ENCODE data around the gene CMSS1.
A peak's percentile ranks its signal among the peaks of the same experiment; 100 is the strongest.

CMSS1 gene

DNA sequence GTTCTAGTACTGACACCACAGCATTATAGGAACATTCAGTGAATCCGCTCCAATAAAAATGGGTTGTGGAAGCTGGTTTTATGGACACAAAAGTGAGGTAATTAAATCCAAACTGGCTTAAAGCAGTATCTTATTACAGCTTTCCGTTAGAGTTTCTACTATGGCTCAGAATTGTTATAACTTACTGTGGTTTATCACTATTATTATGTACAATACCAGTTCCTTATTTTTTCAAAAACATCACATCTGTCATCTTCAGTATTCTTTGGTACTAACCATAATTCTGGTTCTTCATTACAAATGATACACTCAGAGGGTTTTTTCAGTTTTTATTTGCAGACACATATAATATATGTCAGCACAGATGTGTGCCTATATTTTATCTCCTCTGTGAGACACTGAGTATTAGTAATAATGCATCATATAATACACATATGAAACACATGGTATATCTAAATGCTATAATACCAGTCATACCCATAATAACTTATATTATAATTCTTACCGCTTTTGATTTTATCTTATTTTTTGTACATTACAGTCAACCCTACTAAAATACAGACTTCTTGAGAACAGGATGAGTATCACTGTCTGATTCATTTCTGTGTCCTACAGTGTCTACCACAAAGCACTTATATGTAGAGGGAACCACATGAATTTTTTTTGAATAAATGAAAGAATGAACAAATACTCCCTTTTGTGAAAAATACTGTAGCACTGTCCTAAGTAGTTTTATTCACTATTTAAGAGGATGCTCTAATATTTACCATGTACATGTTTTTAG lies 39.0 kb downstream of the CMSS1 start:
- no peak for DNase-seq

DNA sequence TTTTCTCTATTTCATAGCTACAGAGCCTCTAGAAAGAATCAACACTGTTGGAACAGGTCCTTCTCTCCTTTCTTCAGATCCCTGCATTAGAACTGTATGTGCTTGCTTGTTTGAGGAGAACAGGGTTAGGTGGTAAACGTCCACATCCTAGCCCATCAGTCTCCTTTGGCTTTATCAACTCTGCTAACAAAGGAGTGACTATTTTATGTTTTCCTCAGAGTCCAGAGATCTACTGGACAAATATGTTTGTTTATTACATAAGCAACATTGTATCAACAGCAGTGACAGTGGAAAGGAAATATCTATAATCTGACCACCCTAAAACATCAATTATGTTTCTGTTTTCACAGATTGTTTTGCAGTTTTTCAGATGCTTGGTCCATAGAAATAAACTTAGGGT lies 39.6 kb downstream of the CMSS1 start:
- no peak for DNase-seq

DNA sequence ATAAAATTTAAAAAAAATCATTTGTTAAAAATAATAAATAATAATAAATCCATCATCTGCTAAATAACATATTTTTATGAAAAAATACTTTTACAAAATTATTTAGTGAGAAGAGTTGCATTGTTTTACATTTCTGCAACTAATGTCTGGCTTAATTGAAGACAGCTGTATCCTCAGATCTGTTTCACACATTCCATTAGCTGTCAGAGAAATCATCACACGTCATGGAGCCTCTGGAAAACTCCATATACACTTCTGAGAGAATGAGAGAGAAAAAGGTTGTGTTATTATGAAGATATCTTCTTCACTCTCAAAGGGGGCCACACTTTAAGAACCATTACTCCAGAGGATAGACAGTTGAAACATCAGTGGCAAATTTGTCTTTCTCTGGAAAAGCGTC lies 40.8 kb downstream of the CMSS1 start:
- no peak for DNase-seq

DNA sequence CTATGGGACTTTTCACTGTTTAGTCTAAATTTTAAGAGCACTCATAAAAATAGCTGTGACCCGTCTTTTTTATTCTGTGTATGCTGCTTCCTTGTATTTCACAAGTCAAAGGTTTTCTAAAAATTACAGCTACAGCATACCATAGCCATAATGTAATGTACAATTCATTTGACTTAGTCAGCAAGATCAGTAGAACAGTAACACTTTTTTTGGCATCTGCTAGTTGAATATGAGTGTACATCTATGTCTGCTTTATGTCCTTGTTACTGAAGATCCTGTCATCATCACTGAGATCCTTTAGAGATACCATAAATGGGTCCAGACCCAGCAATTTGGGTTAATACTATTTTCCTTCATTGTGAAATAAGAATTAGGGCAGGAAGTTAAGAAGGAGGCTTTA lies 42.2 kb downstream of the CMSS1 start:
- DNase-seq: no peak

DNA sequence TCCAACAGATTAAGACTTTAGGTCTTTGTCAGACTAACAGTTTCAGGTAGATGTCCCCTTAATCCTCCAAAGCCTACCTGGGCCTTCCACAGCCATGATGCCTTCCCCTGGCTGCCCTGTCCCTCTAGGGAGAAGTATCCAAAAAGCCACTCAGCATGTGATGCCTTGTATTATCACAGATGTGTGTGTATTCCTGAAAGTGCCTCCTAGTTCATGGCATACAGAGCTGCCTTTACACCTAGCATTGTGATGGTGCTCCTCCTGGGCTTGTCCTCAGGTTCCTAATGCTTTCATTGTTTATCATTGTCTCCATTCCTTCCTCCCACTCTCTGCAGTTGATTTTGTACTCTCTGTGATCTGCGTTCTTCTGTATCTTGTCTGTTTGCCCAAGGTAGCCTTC lies 43.6 kb downstream of the CMSS1 start:
- no peak for DNase-seq

DNA sequence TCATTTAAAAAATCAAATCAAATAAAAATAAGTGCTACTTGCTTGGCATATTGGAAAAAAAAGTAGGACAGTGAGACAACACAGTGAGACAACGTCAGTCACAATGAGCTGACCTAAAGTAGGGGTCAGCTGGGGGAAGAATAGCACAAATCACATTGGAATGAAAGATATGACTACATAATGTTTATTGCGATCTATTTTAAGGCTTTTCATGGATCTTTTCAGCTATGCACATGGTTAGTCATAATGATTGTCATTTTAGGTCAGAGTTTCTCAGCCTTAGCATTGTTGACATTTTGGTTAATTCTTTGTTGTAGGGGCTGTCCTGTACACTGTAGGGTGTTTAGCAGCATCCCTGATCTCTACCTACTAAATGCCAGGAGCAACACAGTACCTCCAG lies 44.5 kb downstream of the CMSS1 start:
- DNase-seq: no peak

DNA sequence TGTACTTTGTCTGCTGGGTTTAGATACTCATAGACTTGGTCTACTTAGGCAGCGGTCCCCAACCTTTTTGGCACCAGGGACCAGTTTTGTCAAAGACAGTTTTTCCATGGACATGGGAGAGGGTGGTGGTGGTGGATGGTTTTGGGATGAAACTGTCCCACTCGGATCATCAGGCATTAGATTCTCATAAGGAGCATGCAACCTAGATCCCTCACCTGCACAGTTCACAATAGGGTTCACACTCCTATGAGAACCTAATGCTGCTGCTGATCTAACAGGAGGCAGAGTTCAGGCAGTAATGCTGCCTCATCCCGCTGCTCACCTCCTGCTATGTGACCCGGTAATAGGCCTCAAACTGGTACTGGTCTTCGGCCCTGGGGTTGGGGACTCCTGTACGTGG lies 45.3 kb downstream of the CMSS1 start:
- no peak for DNase-seq

DNA sequence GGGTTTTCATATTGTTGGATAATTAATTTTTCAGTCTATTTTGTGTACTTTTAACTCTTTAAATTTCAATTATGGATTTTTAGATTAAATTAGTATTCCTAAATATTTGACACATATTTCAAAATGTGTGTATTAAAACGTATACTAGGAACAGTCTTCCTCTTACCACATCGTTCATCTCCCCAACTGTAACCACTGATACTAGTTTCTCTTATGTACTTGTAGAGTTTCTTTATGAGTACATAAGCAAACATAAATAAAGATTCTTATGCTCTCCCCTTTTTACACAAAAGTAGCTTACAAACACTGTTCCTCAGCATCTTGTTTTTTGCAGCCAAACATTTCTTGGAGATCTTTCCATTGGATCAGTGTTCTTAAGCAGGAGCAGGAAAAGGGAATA lies 45.9 kb downstream of the CMSS1 start:
- no peak for DNase-seq

DNA sequence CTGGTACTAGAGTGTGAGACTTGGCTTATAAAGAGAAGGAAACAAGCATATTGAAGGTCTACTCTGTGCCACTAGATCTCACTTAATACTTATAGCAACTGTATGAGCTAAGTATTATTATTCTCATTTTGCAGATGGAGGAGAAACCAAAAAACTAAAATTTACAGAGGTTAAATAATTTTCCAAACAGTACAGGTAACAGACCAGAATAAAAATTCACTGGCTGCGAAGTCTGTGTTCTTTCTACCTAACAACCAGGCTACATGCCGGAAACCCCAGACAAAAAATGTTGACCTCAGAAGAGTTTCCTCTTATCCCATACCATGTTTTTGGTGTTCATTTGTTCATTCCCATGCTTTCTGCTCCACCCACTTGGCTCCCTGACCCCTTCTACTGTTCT lies 46.6 kb downstream of the CMSS1 start:
- DNase-seq: no peak

DNA sequence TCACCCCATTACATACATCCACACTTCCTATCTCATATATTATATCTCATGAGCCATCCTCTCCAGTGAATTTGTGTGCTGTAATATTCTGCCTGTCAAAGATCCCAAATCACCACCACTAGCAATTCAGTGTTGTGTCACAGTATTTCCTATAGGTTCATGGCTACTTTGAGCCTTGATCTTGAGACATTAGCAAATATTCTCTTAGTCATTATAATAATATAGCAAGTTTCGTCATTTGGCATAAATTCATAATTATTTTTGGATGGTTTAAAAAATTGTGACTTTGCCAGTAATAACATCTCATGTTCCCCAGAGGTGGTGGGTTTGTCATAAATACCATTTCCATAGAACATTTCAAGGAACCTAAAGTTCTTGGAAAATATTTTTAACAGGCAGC lies 47.7 kb downstream of the CMSS1 start:
- no peak for DNase-seq

DNA sequence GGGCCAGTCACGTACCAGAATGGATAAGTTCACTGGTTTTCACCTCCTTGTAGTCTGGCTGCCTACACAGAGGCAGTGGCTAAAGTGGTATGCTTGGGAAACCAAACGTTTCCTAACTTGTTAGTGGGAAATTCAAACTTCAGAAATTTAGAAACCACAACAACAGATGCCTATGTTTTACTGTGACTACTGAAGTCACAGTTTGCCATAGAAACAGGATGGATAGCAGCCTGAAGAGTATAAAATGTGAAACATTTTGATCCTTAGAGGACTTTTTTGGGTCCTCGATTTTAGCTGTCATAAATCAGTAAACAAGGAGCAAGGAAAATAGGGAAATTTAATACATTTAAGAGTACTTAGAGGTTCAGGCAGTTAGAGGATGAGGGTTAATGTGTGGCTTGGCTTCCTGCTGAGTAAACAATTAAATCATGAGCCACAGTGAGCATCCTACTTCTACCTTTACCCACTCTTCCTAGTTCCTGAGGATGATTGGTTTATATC lies 48.6 kb downstream of the CMSS1 start:
- no peak for DNase-seq

DNA sequence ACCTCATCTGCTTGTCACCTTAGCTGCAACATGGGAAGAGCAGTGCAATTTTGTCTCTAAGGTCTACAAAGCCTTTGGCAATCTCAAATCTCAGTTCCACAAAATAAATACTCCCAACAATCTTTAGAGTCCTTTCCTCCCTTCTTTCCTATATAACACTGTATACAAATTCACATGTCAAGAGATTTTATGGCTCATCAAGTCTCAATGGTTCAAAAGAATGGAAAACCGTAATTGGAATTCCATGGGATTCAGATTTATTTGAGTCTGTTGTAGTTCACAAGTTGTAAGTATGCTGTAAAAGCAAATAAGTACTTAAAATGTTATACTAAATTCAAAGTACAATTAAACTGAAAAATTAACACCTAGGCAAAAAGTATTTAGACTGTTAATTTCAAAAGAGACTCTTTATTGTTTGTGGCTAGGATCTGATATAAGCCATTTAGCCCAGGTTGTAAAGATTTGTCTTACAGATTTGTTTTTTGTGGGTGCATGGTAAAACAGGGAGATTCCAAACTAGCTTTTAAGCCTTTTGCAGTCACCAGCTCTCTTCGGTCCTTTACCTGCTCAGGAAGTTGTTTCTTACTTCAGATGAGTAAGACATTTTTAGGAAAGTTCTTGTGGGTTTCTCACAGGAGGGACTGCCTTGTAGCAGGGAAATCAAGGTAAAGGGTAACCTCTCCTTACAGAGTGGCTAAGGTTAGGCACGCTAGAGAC lies 50.1 kb downstream of the CMSS1 start:
- DNase-seq: no peak

DNA sequence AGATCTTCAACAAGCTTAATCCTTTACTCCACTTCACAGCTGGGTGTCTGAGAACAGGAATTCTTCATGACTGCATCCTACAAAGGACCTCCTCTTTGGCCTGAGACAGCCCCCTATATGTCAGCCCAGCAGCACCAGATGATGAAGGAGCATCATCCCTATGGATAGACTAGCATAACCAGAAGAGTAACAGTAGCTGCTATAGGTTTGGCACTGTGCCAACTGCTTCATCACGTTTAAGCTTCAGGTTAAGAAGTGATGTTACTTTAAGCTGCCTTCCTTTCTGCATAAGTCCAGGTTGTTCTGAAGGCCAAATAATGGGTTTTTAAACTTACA lies 50.6 kb downstream of the CMSS1 start:
- no peak for DNase-seq

DNA sequence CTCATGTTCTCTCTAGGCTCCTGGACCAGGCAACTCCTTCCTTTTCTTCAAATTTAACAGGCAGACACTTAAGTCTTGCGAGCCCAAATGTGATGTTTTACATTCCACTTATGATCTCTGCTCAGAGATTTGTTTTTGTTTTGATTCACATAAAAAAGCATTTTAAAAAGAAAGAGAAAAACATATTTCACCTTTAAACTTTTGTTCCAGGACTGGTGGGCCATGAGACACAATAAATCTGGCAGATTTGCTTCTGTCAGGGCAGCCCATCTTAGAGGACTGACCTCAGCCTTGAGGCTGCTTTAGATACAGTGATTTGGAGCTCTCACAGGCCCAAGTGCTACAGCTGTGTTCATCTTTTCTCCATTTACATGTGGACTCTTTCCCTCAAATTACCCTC lies 52.0 kb downstream of the CMSS1 start:
- no peak for DNase-seq

DNA sequence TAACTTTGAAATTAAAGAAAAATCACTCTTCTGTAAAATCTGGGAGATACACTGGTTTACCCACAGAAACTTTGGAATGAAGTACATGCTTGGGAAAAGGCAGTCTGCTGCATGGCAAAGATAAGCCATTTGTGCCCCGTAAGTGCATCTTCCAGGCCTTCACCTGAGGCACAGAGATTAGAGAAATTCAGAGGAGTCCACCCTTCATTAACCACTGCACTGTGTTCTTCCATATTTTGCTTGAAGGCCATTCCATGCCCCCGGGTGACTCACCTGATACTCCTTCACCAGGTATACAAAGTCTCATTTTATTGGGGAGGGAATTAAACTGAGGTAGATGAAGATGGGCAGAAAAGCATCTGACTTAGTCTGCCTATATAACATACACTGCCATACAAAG lies 53.0 kb downstream of the CMSS1 start:
- DNase-seq: no peak

DNA sequence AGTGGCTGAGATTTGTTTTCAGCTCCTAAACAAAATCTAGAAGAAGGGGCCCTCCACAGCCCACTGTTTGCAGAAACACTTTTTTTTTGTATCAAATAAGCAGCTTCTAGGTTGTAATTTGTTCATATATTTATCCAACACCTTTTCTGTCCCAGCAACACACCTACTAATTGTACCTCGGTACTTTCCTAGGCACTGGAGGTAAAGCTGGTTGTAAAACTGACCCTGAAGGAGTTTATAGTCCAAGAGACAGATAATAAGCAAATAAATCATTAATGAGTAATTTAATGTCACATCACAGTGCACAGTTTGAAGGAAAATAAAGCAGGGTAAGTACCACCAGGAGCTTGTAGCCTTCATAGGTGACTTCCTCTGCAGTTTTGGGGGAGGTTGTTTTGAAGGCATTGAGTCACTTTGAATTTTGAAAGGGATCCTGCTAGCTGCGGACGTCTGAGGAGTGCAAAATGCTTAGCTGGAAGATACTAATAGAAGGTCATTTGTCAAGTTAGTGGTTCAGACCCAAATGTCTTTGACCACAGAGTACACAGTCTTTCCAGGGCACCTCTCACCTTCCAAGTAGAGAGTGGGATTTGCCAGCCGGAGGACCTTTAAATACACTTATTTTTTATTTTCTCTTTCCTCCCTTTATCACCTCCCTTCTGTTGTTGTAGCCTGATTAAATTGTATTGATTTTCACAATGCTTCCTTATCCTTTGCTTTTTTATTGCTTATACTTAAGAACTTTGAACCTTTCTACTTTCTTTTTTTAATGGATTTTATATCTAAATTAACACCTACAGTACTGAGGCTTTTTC lies 53.8 kb downstream of the CMSS1 start:
- DNase-seq: no peak

DNA sequence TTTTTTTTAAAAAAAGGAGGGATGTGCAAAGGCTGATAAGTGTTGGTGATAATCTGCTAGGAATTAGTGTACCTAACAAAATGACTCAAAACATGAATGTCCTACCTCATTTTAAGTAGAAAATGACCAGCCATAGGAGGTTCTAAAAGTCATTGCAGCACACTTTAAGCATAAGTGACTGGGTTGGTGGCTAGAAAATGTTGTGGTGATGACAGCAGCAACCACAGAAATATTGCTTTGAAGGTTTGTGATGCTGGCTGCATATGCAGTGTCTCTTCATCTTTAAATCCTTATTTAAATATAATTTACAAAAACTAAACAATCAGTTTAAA lies 55.2 kb downstream of the CMSS1 start:
- no peak for DNase-seq

DNA sequence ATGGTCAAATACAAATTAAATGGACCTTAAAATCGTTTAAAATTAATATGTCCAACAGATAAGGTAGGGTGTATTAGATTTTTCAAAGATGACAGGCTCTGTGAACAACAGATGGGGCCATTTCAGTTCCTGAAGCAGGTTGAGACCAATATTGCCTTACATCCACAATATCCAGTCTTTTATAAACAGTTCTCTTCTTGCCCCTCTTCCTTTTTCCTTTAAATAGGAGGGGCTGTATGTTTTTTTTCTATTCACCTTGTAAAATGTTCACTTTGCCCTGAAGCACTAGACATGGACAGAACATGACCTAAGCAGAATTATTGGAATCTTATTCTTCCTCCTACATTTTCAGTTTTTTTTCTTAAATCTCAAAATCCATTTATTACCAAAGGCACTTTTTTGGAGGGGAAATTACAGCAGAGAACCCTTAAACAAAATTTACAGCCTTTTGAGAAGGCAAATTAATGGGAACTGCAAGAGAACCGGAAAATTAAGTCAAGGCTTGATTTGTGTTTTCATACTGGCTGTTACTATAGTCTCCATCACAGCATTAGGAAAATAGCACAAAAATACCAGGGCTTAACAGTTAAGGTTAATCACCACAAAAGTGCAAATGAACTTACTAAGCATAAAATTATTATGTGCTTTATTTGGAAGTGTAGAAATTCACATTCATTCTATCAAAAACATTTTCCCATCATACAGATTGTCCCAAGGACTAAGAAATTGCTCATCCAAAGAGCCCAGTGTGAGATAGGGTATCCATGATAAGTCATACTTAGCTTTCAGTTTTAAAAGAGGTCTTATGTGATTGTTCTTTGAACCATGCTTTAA lies 55.8 kb downstream of the CMSS1 start:
- no peak for DNase-seq

DNA sequence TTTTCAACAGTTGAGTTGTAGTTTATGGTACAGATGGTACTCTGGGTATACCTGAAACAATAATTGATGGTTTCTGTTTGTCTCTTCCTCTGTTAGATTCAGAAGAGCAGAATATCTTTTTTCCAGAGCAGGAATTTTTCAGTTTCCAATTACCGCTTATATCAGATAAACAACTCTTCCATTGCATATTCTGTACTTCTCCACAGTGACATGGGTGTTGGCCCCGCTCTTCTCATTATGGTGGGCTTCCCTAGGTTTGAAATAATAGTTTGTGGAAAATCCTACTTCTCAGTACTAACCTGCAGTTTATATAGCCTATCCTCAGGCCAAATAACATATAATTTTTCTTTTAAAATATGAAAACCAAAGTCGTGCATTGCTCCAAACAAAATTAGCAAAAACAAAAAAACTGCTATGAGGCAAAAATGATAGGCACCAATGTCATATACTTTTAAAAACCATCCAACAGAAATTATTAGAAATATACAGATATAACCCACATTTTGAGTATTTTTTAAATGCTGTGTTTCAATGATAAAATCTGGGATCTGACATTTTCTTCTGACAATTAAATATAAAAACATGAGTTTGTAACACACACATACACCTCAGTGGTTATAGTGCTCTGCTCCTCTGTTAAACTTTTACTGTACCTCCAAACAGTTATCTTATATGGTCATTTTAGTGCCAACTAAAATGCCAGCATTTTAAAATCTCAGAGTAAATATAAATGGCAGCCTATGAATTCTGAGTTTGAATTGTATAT lies 56.8 kb downstream of the CMSS1 start:
- no peak for DNase-seq

DNA sequence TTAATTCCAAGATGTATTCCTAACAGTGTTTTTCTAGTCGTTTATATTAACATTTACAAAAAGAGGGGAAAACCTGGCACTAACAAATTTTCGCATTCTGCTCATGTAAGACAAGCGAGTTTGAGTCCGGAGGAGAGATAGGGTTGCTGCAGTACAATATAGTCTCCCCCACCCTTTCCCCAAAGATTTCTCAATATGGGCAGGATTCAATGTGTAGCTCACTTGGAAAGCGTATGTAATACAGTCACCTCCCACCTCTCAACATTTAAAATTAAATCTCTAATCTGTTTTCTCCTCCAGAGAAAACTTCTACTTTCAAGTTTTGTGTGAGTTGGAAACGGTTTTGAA lies 57.9 kb downstream of the CMSS1 start:
- no peak for DNase-seq

DNA sequence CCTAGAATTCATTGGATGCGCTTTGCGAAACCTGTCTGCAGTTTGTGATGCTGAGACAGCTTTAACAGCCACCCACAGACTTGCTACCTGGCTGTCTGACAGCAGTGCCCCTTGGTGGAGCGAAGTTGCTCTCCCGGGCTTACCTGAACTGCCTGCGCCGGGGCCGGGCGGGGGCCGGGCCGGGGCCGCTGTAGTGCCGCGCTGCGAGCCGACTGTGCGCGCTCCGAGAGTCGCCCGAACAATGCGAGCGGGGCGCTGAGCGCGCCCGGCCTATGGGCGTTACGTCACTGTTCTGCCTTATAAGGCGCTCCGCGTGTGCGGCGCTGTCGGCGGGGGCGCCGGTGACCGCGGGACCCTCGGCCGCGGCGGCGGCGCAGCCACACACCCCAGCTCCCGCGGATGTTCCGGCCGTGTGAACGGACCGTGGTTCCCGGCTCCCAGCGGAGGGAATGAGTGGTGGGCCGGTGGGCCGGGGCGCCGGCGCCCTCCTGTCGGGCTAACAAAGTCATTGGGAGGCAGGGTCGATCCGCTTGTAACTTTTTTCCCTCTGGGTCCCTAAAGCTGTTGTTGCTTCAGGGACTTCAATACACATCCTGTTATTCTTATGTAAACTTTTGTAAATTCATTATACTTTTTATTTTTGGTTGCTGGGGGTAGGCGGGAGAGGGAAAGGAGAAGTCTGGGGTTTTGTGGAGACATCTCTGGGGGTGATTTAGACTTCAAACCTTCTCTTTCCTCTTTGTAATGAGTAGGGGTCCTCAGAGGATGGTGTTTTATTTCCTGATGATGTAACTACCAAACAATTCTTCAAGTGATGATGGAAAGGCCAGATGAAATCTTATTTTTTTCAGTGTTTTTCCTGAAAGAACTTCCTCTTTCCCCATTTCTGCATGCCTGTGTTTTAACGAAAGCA lies 58.5 kb downstream of the CMSS1 start:
- DNase-seq: peak; percentile 83

All from activated CD8-positive, alpha-beta memory T cell treated with anti-CD3 and anti-CD28 coated beads, Interleukin-2, amount 50 U/mL, for 48 hours (primary cell).